Smooth muscle cell (in vitro differentiated cells): ENCODE data around the gene OS9. TPM values are rescaled to one million over a fixed set of nuclear protein-coding genes. Genes with fewer than 3 reads are reported as not detected.

Source experiments
- DNase-seq: peaks from one replicate; lab custom pipeline; 2025; ENCODE audit not compliant: unreplicated experiment; lab: John Stamatoyannopoulos, UW
- H2AFZ ChIP-seq: fragments of 200-600 bp; sonication (generic); 2 replicates; pipeline ENCODE4 v1.6.0; 2016; ENCODE audit warnings: antibody characterized with exemption, low read depth, mild to moderate bottlenecking
- H3F3A ChIP-seq: fragments of 200-600 bp; sonication (generic); 2 replicates; pipeline ENCODE4 v1.6.0; 2017; ENCODE audit warnings: antibody characterized with exemption, low read depth
- H3K27ac ChIP-seq: fragments of 200-600 bp; sonication (generic); 2 replicates; pipeline ENCODE4 v1.5.1; 2016; ENCODE audit warnings: low read depth, mild to moderate bottlenecking
- H3K27me3 ChIP-seq: fragments of 200-600 bp; sonication (generic); 2 replicates; pipeline ENCODE4 v1.6.1; 2016; ENCODE audit warnings: low read depth, mild to moderate bottlenecking
- H3K36me3 ChIP-seq: fragments of 200-600 bp; sonication (generic); 2 replicates; pipeline ENCODE4 v1.5.1; 2016; ENCODE audit warnings: low read depth
- H3K4me1 ChIP-seq: fragments of 200-600 bp; sonication (generic); 2 replicates; pipeline ENCODE4 v1.5.1; 2016; ENCODE audit warnings: low read depth
- H3K4me2 ChIP-seq: fragments of 200-600 bp; sonication (generic); 2 replicates; pipeline ENCODE4 v1.6.0; 2016; ENCODE audit warnings: mild to moderate bottlenecking
- H3K4me3 ChIP-seq: fragments of 200-600 bp; sonication (generic); 2 replicates; pipeline ENCODE4 v1.5.1; 2016; ENCODE audit warnings: mild to moderate bottlenecking
- H3K79me2 ChIP-seq: fragments of 200-600 bp; sonication (generic); 2 replicates; pipeline ENCODE4 v1.6.0; 2016; ENCODE audit warnings: low read depth, mild to moderate bottlenecking
- H3K9ac ChIP-seq: fragments of 200-600 bp; sonication (generic); 2 replicates; pipeline ENCODE4 v1.6.0; 2016; ENCODE audit warnings: low read depth
- H3K9me3 ChIP-seq: fragments of 200-600 bp; sonication (generic); replicated peaks from 2 replicates; pipeline ENCODE4 v1.5.1; 2016; ENCODE audit warnings: low read depth
- H4K20me1 ChIP-seq: fragments of 200-600 bp; sonication (generic); 2 replicates; pipeline ENCODE4 v1.6.0; 2016; ENCODE audit warnings: low read depth
- CTCF ChIP-seq: fragments of 200-600 bp; sonication (generic); IDR thresholded peaks from 2 replicates; pipeline ENCODE4 v1.5.1; 2017; ENCODE audit warnings: borderline replicate concordance, mild to moderate bottlenecking, antibody characterized with exemption; ENCODE audit not compliant: insufficient read depth, poor library complexity, severe bottlenecking
- WGBS: methylation state at CpG from one replicate; pipeline ENCODE4 v1.1.7; 2016; ENCODE audit warnings: low lambda C conversion rate; 5-methylcytosine and 5-hydroxymethylcytosine counted together
- polyA plus RNA-seq: library from polyadenylated mRNA; unstranded; fragments of >200 nt; fragmentation: Nextera tagmentation; extraction: Ambion mirVana; gene quantifications from 2 replicates; pipeline ENCODE4 v1.2.1, GENCODE V29; 2016
- total RNA-seq: library from RNA; depleted of rRNA; stranded (reverse); fragments of >200 nt; gene quantifications from 2 replicates; pipeline ENCODE4 v1.2.3, GENCODE V29; 2014

The OS9 gene
- total and polyA plus RNA-seq, 2 experiments from 2014 or later = 179 to 236 TPM

GRCh38 chr12:57737467-57738460, 43.8 kb downstream of the OS9 start:
- 2% methylated on average over 44 of the region's 110 CpGs for WGBS
- Histone ChIP-seq H3K9ac (no peak overlapping the region), H3K27me3 (peaks cover 100% of the 10 kb centered on the region), H3K4me1 (peaks cover 17% of the 10 kb centered on the region), H3F3A (no peaks in the 10 kb centered on the region), H4K20me1 (no peaks in the 10 kb centered on the region), H3K27ac (no peak overlapping the region), H3K79me2 (no peaks in the 10 kb centered on the region), H3K4me3 (peak overlapping the region; percentile 46), H3K4me2 (peak overlapping the region; percentile 87), H3K36me3 (no peaks in the 10 kb centered on the region), H3K9me3 (no peaks in the 10 kb centered on the region), H2AFZ (no peak overlapping the region)
- no peak for DNase-seq
- peak; percentile 31 for TF ChIP-seq CTCF

GRCh38 chr12:57738661-57739237, 44.8 kb downstream of the OS9 start, which contains the start of gene AGAP2:
AGAP2 (minus strand) TSS chr12:57738742; CDS start chr12:57738246, 496 bp downstream.
- 3% methylated on average over 7 of the region's 36 CpGs for WGBS
- Histone ChIP-seq H3K9ac (no peak within 1 kb of the TSS), H3K4me2 (peak within 1 kb of the TSS; percentile 87), H2AFZ (no peak within 1 kb of the TSS), H3K27me3 (peaks cover 95% of the 10 kb centered on the region), H3K4me3 (peak within 1 kb of the TSS; percentile 46), H3K9me3 (no peaks in the 10 kb centered on the region), H3K36me3 (no peaks in the 10 kb centered on the region), H3K27ac (no peak within 1 kb of the TSS), H4K20me1 (no peaks in the 10 kb centered on the region), H3K79me2 (no peaks in the 10 kb centered on the region), H3F3A (no peaks in the 10 kb centered on the region), H3K4me1 (peaks cover 17% of the 10 kb centered on the region)
- no peak for TF ChIP-seq CTCF
- no peak for DNase-seq

- no peak overlapping the region for H2AFZ ChIP-seq
- TF ChIP-seq CTCF = no peak
- no peaks in the 10 kb centered on the region for H3F3A ChIP-seq
- H4K20me1 ChIP-seq = no peaks in the 10 kb centered on the region
- no peaks in the 10 kb centered on the region for H3K9me3 ChIP-seq
- 41% methylated on average over 7 of the region's 7 CpGs for WGBS
- no peak overlapping the region for H3K4me3 ChIP-seq
- DNase-seq = no peak
- peaks cover 88% of the 10 kb centered on the region for H3K27me3 ChIP-seq
- H3K27ac ChIP-seq = no peak overlapping the region
- no peaks in the 10 kb centered on the region for H3K79me2 ChIP-seq
- H3K4me1 ChIP-seq = peaks cover 17% of the 10 kb centered on the region
- no peak overlapping the region for H3K4me2 ChIP-seq
- H3K9ac ChIP-seq = no peak overlapping the region
- no peaks in the 10 kb centered on the region for H3K36me3 ChIP-seq
Measured at GRCh38 chr12:57739387-57739786, 45.5 kb downstream of the OS9 start.
